Measurements from ENCODE around the gene SLC34A3. TPM values are rescaled to one million over a fixed set of nuclear protein-coding genes. Genes with fewer than 3 reads are reported as not detected.
A peak's percentile ranks its signal among the peaks of the same experiment; 100 is the strongest.

The SLC34A3 gene
- total RNA-seq, 4 donors from 2014 or later = not detected

GRCh38 chr9:137184881-137185660 lies 45.6 kb upstream of the SLC34A3 start:
- no peaks in the 10 kb centered on the region for H3K27me3 ChIP-seq
- no peak for DNase-seq
- H3K4me1 ChIP-seq = peaks cover 28 to 33% (median 31%) of the 10 kb centered on the region in 4 donors
- TF ChIP-seq CTCF (IDR thresholded peaks at IDR 0.05) (no peak), POLR2A (IDR thresholded peaks at IDR 0.05) (no peak)
- WGBS, 2 donors (ENCODE audit: low coverage in 1 of 2) = 94 to 100% methylated on average over 2 to 39 of the region's 48 CpGs
- no peaks in the 10 kb centered on the region for H3K9me3 ChIP-seq
- H3K27ac ChIP-seq = no peak overlapping the region
- intact Hi-C loops (cut with DNase I; ENCODE audit: low total_unique reads) = no loop called here
- in situ Hi-C loops (cut with MboI; ENCODE audit: low pct_ligation_motif_present in 1 of 4, low pct_unique_long_range_greater_than_20kb in 1 of 4, low sequenced_read_pairs in 3 of 4) = no loop called here
- H3K36me3 ChIP-seq = peaks cover 0 to 35% (median 12%) of the 10 kb centered on the region in 4 donors
- H3K4me3 ChIP-seq = no peak overlapping the region

GRCh38 chr9:137185921-137186320 lies 44.8 kb upstream of the SLC34A3 start:
- Histone ChIP-seq H3K4me1 (peaks cover 36 to 41% (median 39%) of the 10 kb centered on the region in 4 donors), H3K4me3 (no peak overlapping the region), H3K27ac (no peak overlapping the region), H3K36me3 (peaks cover 0 to 28% (median 9%) of the 10 kb centered on the region in 4 donors), H3K27me3 (no peaks in the 10 kb centered on the region), H3K9me3 (no peaks in the 10 kb centered on the region)
- TF ChIP-seq POLR2AphosphoS5 (IDR thresholded peaks at IDR 0.05) (no peak), CTCF (IDR thresholded peaks at IDR 0.05) (no peak), POLR2A (IDR thresholded peaks at IDR 0.05) (no peak), EP300 (IDR thresholded peaks at IDR 0.05; ENCODE audit: low read depth) (no peak)
- intact Hi-C loops (cut with DNase I; ENCODE audit: low total_unique reads) (no loop called here), in situ Hi-C loops (cut with MboI; ENCODE audit: low pct_ligation_motif_present in 1 of 4, low pct_unique_long_range_greater_than_20kb in 1 of 4, low sequenced_read_pairs in 3 of 4) (no loop called here)
- DNase-seq = no peak
- WGBS, 2 donors (ENCODE audit: low coverage in 1 of 2) = 93% methylated on average over 15 of the region's 19 CpGs; no CpG with 5 or more reads in 1 of the 2 donors

- Histone ChIP-seq H3K9me3 (no peaks in the 10 kb centered on the region), H3K4me3 (peak overlapping the region in 1 of 4 donors; percentile 98), H3K4me1 (peaks cover 36 to 45% (median 39%) of the 10 kb centered on the region in 4 donors), H3K36me3 (peaks cover 0 to 25% (median 9%) of the 10 kb centered on the region in 4 donors), H3K27ac (no peak overlapping the region), H3K27me3 (no peaks in the 10 kb centered on the region)
- DNase-seq = no peak
- intact Hi-C loops (cut with DNase I; ENCODE audit: low total_unique reads) (no loop called here), in situ Hi-C loops (cut with MboI; ENCODE audit: low pct_ligation_motif_present in 1 of 4, low pct_unique_long_range_greater_than_20kb in 1 of 4, low sequenced_read_pairs in 3 of 4) (no loop called here)
- 55% methylated on average over 6 of the region's 6 CpGs; no CpG with 5 or more reads in 1 of the 2 donors for WGBS, 2 donors (ENCODE audit: low coverage in 1 of 2)
- TF ChIP-seq POLR2A (IDR thresholded peaks at IDR 0.05) (no peak), EP300 (IDR thresholded peaks at IDR 0.05; ENCODE audit: low read depth) (no peak), POLR2AphosphoS5 (IDR thresholded peaks at IDR 0.05) (no peak), CTCF (IDR thresholded peaks at IDR 0.05) (no peak)
Observed at GRCh38 chr9:137186385-137186784, 44.3 kb upstream of the SLC34A3 start.

- Histone ChIP-seq H3K4me3 (peak overlapping the region in 3 of 4 donors; percentile 74 to 98 (median 83)), H3K9me3 (no peaks in the 10 kb centered on the region), H3K36me3 (peaks cover 0 to 17% (median 9%) of the 10 kb centered on the region in 4 donors), H3K27me3 (no peaks in the 10 kb centered on the region), H3K27ac (peak overlapping the region in 1 of 4 donors; percentile 99), H3K4me1 (peaks cover 36 to 45% (median 39%) of the 10 kb centered on the region in 4 donors)
- no peak for DNase-seq
- in situ Hi-C loops (cut with MboI; ENCODE audit: low pct_ligation_motif_present in 1 of 4, low pct_unique_long_range_greater_than_20kb in 1 of 4, low sequenced_read_pairs in 3 of 4) (no loop called here), intact Hi-C loops (cut with DNase I; ENCODE audit: low total_unique reads) (no loop called here)
- no peak for TF ChIP-seq POLR2AphosphoS5 (IDR thresholded peaks at IDR 0.05)
- no peak for TF ChIP-seq POLR2A (IDR thresholded peaks at IDR 0.05)
- no peak for TF ChIP-seq EP300 (IDR thresholded peaks at IDR 0.05; ENCODE audit: low read depth)
- TF ChIP-seq CTCF (IDR thresholded peaks at IDR 0.05) = no peak
- WGBS, 2 donors (ENCODE audit: low coverage in 1 of 2) = 85% methylated on average over 15 of the region's 15 CpGs; no CpG with 5 or more reads in 1 of the 2 donors
Observed at GRCh38 chr9:137187386-137187785, 43.3 kb upstream of the SLC34A3 start.
